Stimulated activated CD8-positive, alpha-beta memory T cell treated with anti-CD3 and anti-CD28 coated beads, Interleukin-2, amount 100 ng/mL, for 1 hour (primary cell): ENCODE measurements around the gene SRL.
"Not testable (repeated sequence)": the region's sequence is repeated elsewhere in the genome, so short reads cannot be mapped to it uniquely, and the experiment has no call there.

ENCODE experiments used
- DNase-seq, 2 donors: peaks; one replicate each; pipeline ENCODE4 v3.0.0-alpha.2; 2020; ENCODE audit warnings: low read depth in 2 of 2

The SRL gene

GRCh38 chr16:4227040-4227332 lies 14.9 kb downstream of the SRL start:
- no peak for DNase-seq

GRCh38 chr16:4226251-4227039 lies 15.4 kb downstream of the SRL start:
- no peak for DNase-seq

- no peak for DNase-seq
These were observed 16.8 kb downstream of the SRL start for GRCh38 chr16:4225075-4225474.

- no peak for DNase-seq
These were observed 21.5 kb downstream of the SRL start for GRCh38 chr16:4220358-4220757.

GRCh38 chr16:4218202-4218601 lies 23.7 kb downstream of the SRL start:
- DNase-seq, result no peak

GRCh38 chr16:4217204-4218131 lies 24.4 kb downstream of the SRL start:
- no peak for DNase-seq

GRCh38 chr16:4216596-4216995 lies 25.3 kb downstream of the SRL start:
- DNase-seq, result no peak

- DNase-seq, result no peak
These were observed 26.8 kb downstream of the SRL start for GRCh38 chr16:4215106-4215505.

GRCh38 chr16:4214215-4214621 lies 27.7 kb downstream of the SRL start:
- no peak for DNase-seq

GRCh38 chr16:4213737-4214136 lies 28.1 kb downstream of the SRL start:
- no peak for DNase-seq

GRCh38 chr16:4212934-4213296 lies 29.0 kb downstream of the SRL start:
- DNase-seq, result no peak

- no peak for DNase-seq
These were observed 29.5 kb downstream of the SRL start for GRCh38 chr16:4212211-4212933.

GRCh38 chr16:4211445-4212210 lies 30.3 kb downstream of the SRL start:
- DNase-seq, result not testable (repeated sequence)

- no peak for DNase-seq
These were observed 32.2 kb downstream of the SRL start for GRCh38 chr16:4209666-4210065.

GRCh38 chr16:4208341-4208751 lies 33.5 kb downstream of the SRL start:
- no peak for DNase-seq

GRCh38 chr16:4207683-4208340 lies 34.1 kb downstream of the SRL start:
- DNase-seq, result no peak

GRCh38 chr16:4207229-4207628 lies 34.7 kb downstream of the SRL start:
- no peak for DNase-seq

- DNase-seq, result no peak
These were observed 35.2 kb downstream of the SRL start for GRCh38 chr16:4206680-4207079.

- no peak for DNase-seq
These were observed 35.9 kb downstream of the SRL start for GRCh38 chr16:4205971-4206370.

- no peak for DNase-seq
These were observed 37.4 kb downstream of the SRL start for GRCh38 chr16:4204521-4204920.

- DNase-seq, result no peak
These were observed 38.1 kb downstream of the SRL start for GRCh38 chr16:4203748-4204147.
